Measurements from ENCODE around the gene KISS1. TPM values are rescaled to one million over a fixed set of nuclear protein-coding genes. Genes with fewer than 3 reads are reported as not detected.

The KISS1 gene
- total RNA-seq, 2 donors from 2014 or later, result not detected

DNA sequence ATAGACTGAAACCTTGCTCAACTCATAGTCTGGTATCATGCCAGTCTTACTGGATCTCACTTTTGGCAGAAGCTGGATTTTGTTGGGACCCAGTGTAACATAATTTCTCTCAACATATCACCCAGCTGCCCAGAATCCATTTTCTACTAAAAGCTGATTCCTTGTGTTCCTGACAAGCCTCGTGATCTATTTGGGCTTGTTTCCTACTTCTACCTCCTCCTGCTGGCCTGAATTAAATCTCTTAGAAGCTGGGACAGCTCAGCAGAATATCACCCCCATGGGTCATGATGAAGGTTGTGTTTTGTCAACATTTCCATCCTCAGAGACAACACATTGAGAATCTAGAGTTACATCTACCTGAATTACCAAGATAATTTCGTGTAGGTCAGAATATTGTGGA, 9.8 kb upstream of the KISS1 start:
- H3K27me3 ChIP-seq, result no peaks in the 10 kb centered on the region
- TF ChIP-seq, protein P1, sequence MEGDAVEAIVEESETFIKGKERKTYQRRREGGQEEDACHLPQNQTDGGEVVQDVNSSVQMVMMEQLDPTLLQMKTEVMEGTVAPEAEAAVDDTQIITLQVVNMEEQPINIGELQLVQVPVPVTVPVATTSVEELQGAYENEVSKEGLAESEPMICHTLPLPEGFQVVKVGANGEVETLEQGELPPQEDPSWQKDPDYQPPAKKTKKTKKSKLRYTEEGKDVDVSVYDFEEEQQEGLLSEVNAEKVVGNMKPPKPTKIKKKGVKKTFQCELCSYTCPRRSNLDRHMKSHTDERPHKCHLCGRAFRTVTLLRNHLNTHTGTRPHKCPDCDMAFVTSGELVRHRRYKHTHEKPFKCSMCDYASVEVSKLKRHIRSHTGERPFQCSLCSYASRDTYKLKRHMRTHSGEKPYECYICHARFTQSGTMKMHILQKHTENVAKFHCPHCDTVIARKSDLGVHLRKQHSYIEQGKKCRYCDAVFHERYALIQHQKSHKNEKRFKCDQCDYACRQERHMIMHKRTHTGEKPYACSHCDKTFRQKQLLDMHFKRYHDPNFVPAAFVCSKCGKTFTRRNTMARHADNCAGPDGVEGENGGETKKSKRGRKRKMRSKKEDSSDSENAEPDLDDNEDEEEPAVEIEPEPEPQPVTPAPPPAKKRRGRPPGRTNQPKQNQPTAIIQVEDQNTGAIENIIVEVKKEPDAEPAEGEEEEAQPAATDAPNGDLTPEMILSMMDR (IDR thresholded peaks at IDR 0.05), result no peak
- no peak for DNase-seq (ENCODE audit: low spot score)

DNA sequence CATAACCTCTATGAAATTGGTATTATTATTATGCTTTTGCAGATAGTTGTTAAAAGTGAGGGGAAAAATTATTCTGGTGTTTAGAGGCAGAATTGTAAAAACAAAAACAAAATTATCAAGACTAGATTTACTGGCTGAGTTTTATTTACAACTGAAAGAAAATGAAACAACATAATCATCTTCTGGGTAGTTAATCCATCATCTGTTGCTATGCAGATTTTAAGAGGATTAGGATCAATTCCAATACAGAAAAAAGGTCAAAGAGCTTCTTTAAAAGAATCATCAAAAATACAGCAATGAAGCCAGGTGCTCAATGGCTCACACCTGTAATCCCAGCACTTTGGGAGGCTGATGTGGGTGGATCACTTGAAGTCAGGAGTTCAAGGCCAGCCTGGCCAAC, 9.2 kb upstream of the KISS1 start:
- H3K36me3 ChIP-seq, result no peaks in the 10 kb centered on the region
- DNase-seq (ENCODE audit: low spot score), result no peak
- H3K27ac ChIP-seq, result no peak overlapping the region
- no peaks in the 10 kb centered on the region for H3K9me3 ChIP-seq
- H3K27me3 ChIP-seq, result no peaks in the 10 kb centered on the region
- H3K4me1 ChIP-seq, result no peaks in the 10 kb centered on the region
- no peak overlapping the region for H3K4me3 ChIP-seq
- TF ChIP-seq, protein P1 (IDR thresholded peaks at IDR 0.05), result no peak

More for the DNA sequence above, 9.8 kb upstream of the KISS1 start:
- H3K4me3 ChIP-seq, result no peak overlapping the region
- H3K27ac ChIP-seq, result no peak overlapping the region
- no peaks in the 10 kb centered on the region for H3K36me3 ChIP-seq
- H3K4me1 ChIP-seq, result no peaks in the 10 kb centered on the region
- H3K9me3 ChIP-seq, result no peaks in the 10 kb centered on the region

DNA sequence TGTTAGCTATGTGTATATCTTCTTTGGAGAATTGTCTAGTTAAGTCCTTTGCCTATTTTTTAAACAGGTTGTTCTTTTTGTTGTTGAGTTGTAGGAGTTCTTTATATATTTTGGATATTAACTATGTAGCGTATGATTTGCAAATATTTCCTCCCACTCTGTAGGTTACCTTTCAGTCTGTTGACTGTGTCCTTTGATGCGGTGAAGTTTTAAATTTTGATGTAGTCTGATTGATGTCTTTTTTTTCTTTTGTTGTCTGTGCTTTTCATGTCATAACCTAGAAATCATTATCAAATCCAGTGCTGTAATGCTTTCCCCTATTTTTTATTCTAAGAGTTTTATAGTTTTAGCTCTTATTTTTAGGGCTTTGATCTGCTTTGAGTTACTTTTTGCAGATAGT, 8.7 kb upstream of the KISS1 start:
- TF ChIP-seq, protein P1 (IDR thresholded peaks at IDR 0.05), result no peak
- Histone ChIP-seq H3K27me3 (no peaks in the 10 kb centered on the region), H3K4me3 (no peak overlapping the region), H3K36me3 (no peaks in the 10 kb centered on the region), H3K9me3 (no peaks in the 10 kb centered on the region), H3K27ac (no peak overlapping the region), H3K4me1 (no peaks in the 10 kb centered on the region)
- DNase-seq (ENCODE audit: low spot score), result no peak

DNA sequence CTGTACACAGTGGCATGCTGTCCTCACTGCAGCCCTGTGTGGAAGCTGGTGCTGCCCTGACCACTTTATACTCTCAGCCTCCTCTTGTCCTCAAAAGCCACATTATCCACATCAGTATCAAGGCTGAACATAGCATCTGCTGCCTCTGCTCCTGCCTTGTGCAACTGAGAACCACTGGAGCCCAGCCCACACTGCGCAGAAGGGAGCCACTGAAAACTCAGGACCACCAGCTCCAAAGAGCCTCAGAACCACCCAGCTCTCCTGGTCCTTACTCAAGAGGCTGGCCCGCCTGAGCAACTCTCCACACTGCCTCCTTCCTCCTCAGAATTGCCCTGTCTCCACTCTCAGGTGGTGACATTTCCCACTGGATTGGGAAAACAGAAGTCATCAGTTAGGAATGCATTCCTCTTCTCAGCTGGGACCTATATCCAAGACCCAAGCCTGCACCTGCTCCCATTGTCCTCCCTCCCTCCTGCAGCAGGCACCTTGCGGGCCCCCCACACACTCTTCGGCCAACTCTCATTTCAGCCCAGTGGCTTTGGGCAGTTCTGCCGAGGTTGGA, 7.0 kb upstream of the KISS1 start:
- no peak for DNase-seq (ENCODE audit: low spot score)
- Histone ChIP-seq H3K27me3 (no peaks in the 10 kb centered on the region), H3K4me1 (peaks cover 0 to 15% of the 10 kb centered on the region in 2 donors), H3K9me3 (no peaks in the 10 kb centered on the region), H3K27ac (no peak overlapping the region), H3K36me3 (no peaks in the 10 kb centered on the region), H3K4me3 (no peak overlapping the region)
- TF ChIP-seq, protein P1 (IDR thresholded peaks at IDR 0.05), result no peak

DNA sequence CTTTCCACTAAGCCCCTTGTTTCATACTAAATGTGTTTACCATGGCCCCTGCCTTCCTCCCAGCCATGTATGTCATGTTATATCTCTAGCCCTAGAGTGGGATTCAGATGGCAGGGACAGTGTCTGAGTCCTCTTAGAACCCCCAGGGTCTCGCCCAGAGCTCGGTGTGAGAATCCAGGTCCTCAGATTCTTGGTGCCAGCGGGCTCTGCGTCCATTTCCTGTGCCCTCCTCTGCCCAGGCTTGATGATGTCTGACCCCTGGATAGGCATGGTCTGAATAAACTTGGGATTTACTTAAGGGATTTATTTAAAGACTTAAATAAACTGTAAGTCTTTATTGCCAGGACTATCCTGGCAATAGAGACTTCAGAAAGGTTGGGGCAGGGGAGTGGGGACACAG, 6.2 kb upstream of the KISS1 start:
- H3K27me3 ChIP-seq, result no peaks in the 10 kb centered on the region

More for the DNA sequence above, 6.2 kb upstream of the KISS1 start:
- no peaks in the 10 kb centered on the region for H3K36me3 ChIP-seq
- TF ChIP-seq, protein P1 (IDR thresholded peaks at IDR 0.05), result no peak
- peaks cover 0 to 18% of the 10 kb centered on the region in 2 donors for H3K4me1 ChIP-seq
- no peaks in the 10 kb centered on the region for H3K9me3 ChIP-seq
- H3K4me3 ChIP-seq, result no peak overlapping the region
- DNase-seq (ENCODE audit: low spot score), result no peak
- no peak overlapping the region for H3K27ac ChIP-seq
